NB4 (cell line): ENCODE measurements around the gene SYTL3.

Experiments used
- CTCF ChIP-seq: IDR thresholded peaks from one replicate; pipeline ENCODE4 v1.5.1; 2012; ENCODE audit warnings: low read depth, low read length
- MAX ChIP-seq: IDR thresholded peaks from 2 replicates; pipeline ENCODE4 v1.6.1; 2011; ENCODE audit warnings: low read depth, low read length
- POLR2A ChIP-seq: IDR thresholded peaks from 2 replicates; pipeline ENCODE4 v1.6.1; 2011; ENCODE audit warnings: mild to moderate bottlenecking; ENCODE audit not compliant: insufficient read length; ENCODE audit errors: extremely low read depth

GRCh38 chr6:158663625-158664165, 13.8 kb downstream of the SYTL3 start:
- TF ChIP-seq MAX (no peak), CTCF (no peak), POLR2A (no peak)
